Body of pancreas (tissue), 4 donors: ENCODE results near the gene RAI1.

Experiments
- POLR2A ChIP-seq, 3 donors: fragments of 450-650 bp; IDR thresholded peaks; one replicate each; pipeline ENCODE4 v1.6.1; 2016; ENCODE audit warnings: antibody characterized with exemption in 3 of 3, mild to moderate bottlenecking in 2 of 3
- TF ChIP-seq, protein P1 (sequence below), 7 experiments: fragments of 450-650 bp in 4 of 7; fragments of 200-600 bp in 3 of 7; sonication (generic) in 3 of 7; IDR thresholded peaks; one replicate each; pipeline ENCODE4 v1.5.1; 2016 to 2019; ENCODE audit warnings: antibody characterized with exemption in 7 of 7

DNA sequence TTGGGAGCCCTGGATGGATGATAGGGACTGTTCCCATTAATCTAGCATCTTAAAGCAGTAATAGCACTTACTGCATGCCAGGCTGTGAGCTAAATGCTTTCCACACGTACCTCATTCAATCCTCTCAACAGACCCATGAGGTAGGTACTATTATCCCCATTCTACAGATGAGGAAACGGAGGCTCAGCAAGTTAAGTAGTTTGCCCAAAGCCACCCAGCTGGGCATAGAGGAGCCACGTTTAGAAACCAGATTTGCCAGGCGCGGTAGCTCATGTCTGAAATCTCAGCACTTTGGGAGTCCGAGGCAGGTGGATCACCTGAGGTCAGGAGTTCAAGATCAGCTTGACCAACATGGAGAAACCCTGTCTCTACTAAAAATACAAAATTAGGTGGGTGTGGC lies 2.0 kb upstream of the RAI1 start:
- TF ChIP-seq, protein P1, sequence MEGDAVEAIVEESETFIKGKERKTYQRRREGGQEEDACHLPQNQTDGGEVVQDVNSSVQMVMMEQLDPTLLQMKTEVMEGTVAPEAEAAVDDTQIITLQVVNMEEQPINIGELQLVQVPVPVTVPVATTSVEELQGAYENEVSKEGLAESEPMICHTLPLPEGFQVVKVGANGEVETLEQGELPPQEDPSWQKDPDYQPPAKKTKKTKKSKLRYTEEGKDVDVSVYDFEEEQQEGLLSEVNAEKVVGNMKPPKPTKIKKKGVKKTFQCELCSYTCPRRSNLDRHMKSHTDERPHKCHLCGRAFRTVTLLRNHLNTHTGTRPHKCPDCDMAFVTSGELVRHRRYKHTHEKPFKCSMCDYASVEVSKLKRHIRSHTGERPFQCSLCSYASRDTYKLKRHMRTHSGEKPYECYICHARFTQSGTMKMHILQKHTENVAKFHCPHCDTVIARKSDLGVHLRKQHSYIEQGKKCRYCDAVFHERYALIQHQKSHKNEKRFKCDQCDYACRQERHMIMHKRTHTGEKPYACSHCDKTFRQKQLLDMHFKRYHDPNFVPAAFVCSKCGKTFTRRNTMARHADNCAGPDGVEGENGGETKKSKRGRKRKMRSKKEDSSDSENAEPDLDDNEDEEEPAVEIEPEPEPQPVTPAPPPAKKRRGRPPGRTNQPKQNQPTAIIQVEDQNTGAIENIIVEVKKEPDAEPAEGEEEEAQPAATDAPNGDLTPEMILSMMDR (IDR thresholded peaks at IDR 0.05) = no peak
- TF ChIP-seq POLR2A (IDR thresholded peaks at IDR 0.05) = no peak
